IMR-90 (cell line): ENCODE measurements around the gene CHD6. TPM values are rescaled to one million over a fixed set of nuclear protein-coding genes. Genes with fewer than 3 reads are reported as not detected.
A peak's percentile ranks its signal among the peaks of the same experiment; 100 is the strongest.

Source experiments
- ATAC-seq: fragments of 200-7000 bp; cut with Tn5 transposase; 2 replicates; pipeline ENCODE4 v1.9.1; 2020; ENCODE audit warnings: low read depth, mild to moderate bottlenecking, moderate library complexity
- BruUV-seq: library from RNA; stranded (reverse); fragments of 400-500 nt; replicated peaks from 2 replicates; lab custom pipeline; 2021; lab: Mats Ljungman, UMichigan
- CTCF ChIA-PET: fragments of 300-600 bp; formaldehyde crosslinking; extraction: SDS; loops from one replicate; lab custom pipeline; 2021; ENCODE audit warnings: antibody characterized with exemption; lab: Yijun Ruan, JAX
- POLR2A ChIA-PET: fragments of 300-600 bp; sonication (Branson Sonifier 250); formaldehyde crosslinking; loops from one replicate; lab custom pipeline; 2022; ENCODE audit warnings: antibody characterized with exemption; ENCODE audit not compliant: unreplicated experiment; lab: Charles Lee
- DNase-seq: peaks from one replicate; pipeline ENCODE4 v3.0.0; 2013
- H2AFZ ChIP-seq: replicated peaks from 2 replicates; pipeline ENCODE3; 2013; ENCODE audit warnings: low read length, mild to moderate bottlenecking; ENCODE audit not compliant: poor library complexity
- H2AK5ac ChIP-seq: 2 replicates; pipeline ENCODE4 v1.6.1; 2013; ENCODE audit warnings: low read depth, low read length, inconsistent platforms
- H2AK9ac ChIP-seq: replicated peaks from 2 replicates; pipeline ENCODE3; 2013; ENCODE audit warnings: mild to moderate bottlenecking, low read depth, low read length, moderate library complexity; ENCODE audit not compliant: poor library complexity
- H2BK120ac ChIP-seq: 2 replicates; pipeline ENCODE4 v1.6.1; 2013; ENCODE audit warnings: low read depth, low read length, inconsistent platforms
- H2BK15ac ChIP-seq: 3 replicates; pipeline ENCODE4 v1.6.1; 2013; ENCODE audit warnings: low read depth, low read length, inconsistent platforms
- H2BK20ac ChIP-seq: 2 replicates; pipeline ENCODE4 v1.6.1; 2013; ENCODE audit warnings: low read depth, mild to moderate bottlenecking, inconsistent platforms, low read length, moderate library complexity
- H2BK5ac ChIP-seq: 2 replicates; pipeline ENCODE4 v1.6.1; 2013; ENCODE audit warnings: mild to moderate bottlenecking, low read depth, low read length, inconsistent platforms; ENCODE audit not compliant: poor library complexity, severe bottlenecking
- H3K14ac ChIP-seq: replicated peaks from 2 replicates; pipeline ENCODE4 v1.6.1; 2013; ENCODE audit warnings: low read depth, low read length, inconsistent platforms
- H3K18ac ChIP-seq: 2 replicates; pipeline ENCODE4 v1.6.1; 2013; ENCODE audit warnings: low read depth, low read length, control low read depth
- H3K23ac ChIP-seq: 2 replicates; pipeline ENCODE4 v1.6.1; 2013; ENCODE audit warnings: low read depth, low read length, inconsistent platforms
- H3K27ac ChIP-seq: 2 replicates; pipeline ENCODE4 v1.5.1; 2013; ENCODE audit warnings: mild to moderate bottlenecking, control low read depth, low read length; ENCODE audit not compliant: insufficient read depth
- H3K27me3 ChIP-seq: 2 replicates; pipeline ENCODE4 v1.6.1; 2013; ENCODE audit warnings: low read length; ENCODE audit not compliant: control insufficient read depth, insufficient read depth
- H3K36me3 ChIP-seq: 2 replicates; pipeline ENCODE4 v1.6.1; 2013; ENCODE audit warnings: low read length, mixed read lengths; ENCODE audit not compliant: control insufficient read depth, insufficient read depth
- H3K4ac ChIP-seq: 2 replicates; pipeline ENCODE4 v1.6.1; 2013; ENCODE audit warnings: low read depth, low read length, inconsistent platforms
- H3K4me1 ChIP-seq: 2 replicates; pipeline ENCODE4 v1.6.1; 2013; ENCODE audit warnings: low read length, mixed read lengths; ENCODE audit not compliant: control insufficient read depth, insufficient read depth
- H3K4me2 ChIP-seq: 2 replicates; pipeline ENCODE4 v1.6.1; 2013; ENCODE audit warnings: low read depth, mild to moderate bottlenecking, control low read depth, low read length, moderate library complexity
- H3K4me3 ChIP-seq: 2 replicates; pipeline ENCODE4 v1.5.1; 2013; ENCODE audit warnings: low read depth, mild to moderate bottlenecking, control low read depth, low read length, moderate library complexity; ENCODE audit not compliant: insufficient read depth
- H3K56ac ChIP-seq: 2 replicates; pipeline ENCODE4 v1.6.1; 2013; ENCODE audit warnings: low read length, inconsistent platforms; ENCODE audit not compliant: insufficient read depth; ENCODE audit errors: extremely low read depth
- H3K79me1 ChIP-seq, 2 experiments: 2 replicates each; pipeline ENCODE4 v1.6.1; 2013; ENCODE audit warnings: low read length in 2 of 2, inconsistent platforms in 1 of 2, low read depth in 1 of 2
- H3K9ac ChIP-seq: 2 replicates; pipeline ENCODE4 v1.6.1; 2013; ENCODE audit warnings: low read depth, low read length, control low read depth
- H3K9me1 ChIP-seq: 2 replicates; pipeline ENCODE4 v1.6.1; 2013; ENCODE audit warnings: low read length, inconsistent platforms; ENCODE audit not compliant: insufficient read depth
- H3K9me3 ChIP-seq: 2 replicates; pipeline ENCODE4 v1.6.1; 2013; ENCODE audit warnings: low read length; ENCODE audit not compliant: control insufficient read depth, insufficient read depth
- H4K20me1 ChIP-seq: 2 replicates; pipeline ENCODE4 v1.6.1; 2013; ENCODE audit warnings: low read length, inconsistent platforms; ENCODE audit not compliant: insufficient read depth
- H4K5ac ChIP-seq: 2 replicates; pipeline ENCODE4 v1.6.1; 2013; ENCODE audit warnings: mild to moderate bottlenecking, low read depth, low read length, control low read depth
- H4K8ac ChIP-seq, 2 experiments: 2 replicates each; pipeline ENCODE4 v1.6.1; 2013; ENCODE audit warnings: low read depth in 2 of 2, low read length in 2 of 2, control low read depth in 1 of 2, inconsistent platforms in 1 of 2
- H4K91ac ChIP-seq: 2 replicates; pipeline ENCODE4 v1.6.1; 2013; ENCODE audit warnings: low read depth, low read length, inconsistent platforms; ENCODE audit not compliant: insufficient read depth
- CTCF ChIP-seq: conservative IDR thresholded peaks from 2 replicates; pipeline ENCODE4 v1.5.1; 2012; ENCODE audit warnings: mild to moderate bottlenecking, low read depth, low read length, improper control_type of control experiment
- WGBS, 2 experiments: methylation state at CpG; one replicate each; pipeline versions ENCODE4 v1.1.5 to v1.1.7; 2013; ENCODE audit warnings: missing lambda C conversion rate in 2 of 2; ENCODE audit not compliant: insufficient read length in 1 of 2; ENCODE audit errors: extremely low coverage in 2 of 2; 5-methylcytosine and 5-hydroxymethylcytosine counted together
- dilution Hi-C: fragments of 300-500 bp; cut with HindIII; formaldehyde crosslinking; loops from one replicate; pipeline ENCODE4 v1.14.3; 2018; ENCODE audit warnings: low sequenced_read_pairs; ENCODE audit not compliant: unreplicated experiment
- in situ Hi-C: fragments of 300-500 bp; cut with MboI; formaldehyde crosslinking; loops from 3 replicates; pipeline ENCODE4 v1.14.3; 2019; ENCODE audit warnings: low sequenced_read_pairs, inconsistent platforms, mixed read lengths
- intact Hi-C: fragments of 100-400 bp; cut with micrococcal nuclease; formaldehyde crosslinking; loops from 2 replicates; pipeline ENCODE4 v1.10.0; 2022
- polyA plus RNA-seq, 3 experiments: library from polyadenylated mRNA; depleted of rRNA; stranded (reverse); fragments of >200 nt; gene quantifications; 2 replicates each; pipeline ENCODE4 v1.2.3, GENCODE V29; 2012; ENCODE audit warnings: low replicate concordance in 1 of 3
- total RNA-seq: library from RNA; depleted of rRNA; stranded (reverse); fragments of >200 nt; gene quantifications from 2 replicates; pipeline ENCODE4 v1.2.3, GENCODE V29; 2012

CHD6 gene
- total and polyA plus RNA-seq, 2 of the 4 experiments (the other 2 are of a cell fraction): 8.8 to 26.7 TPM

- Histone ChIP-seq H2BK120ac (no peak overlapping the region), H3K27ac (no peak overlapping the region), H4K5ac (no peak overlapping the region), H2AFZ (peak overlapping the region; percentile 23), H3K18ac (no peak overlapping the region), H3K9ac (no peak overlapping the region), H3K14ac (no peak overlapping the region), H4K20me1 (peaks cover 4% of the 10 kb centered on the region; the same call in 1 of the 2 replicates), H2AK5ac (no peak overlapping the region), H2AK9ac (no peak overlapping the region), H3K9me1 (no peaks in the 10 kb centered on the region), H3K23ac (no peak overlapping the region), H3K4me1 (no peaks in the 10 kb centered on the region), H3K36me3 (no peaks in the 10 kb centered on the region), H4K8ac (no peak overlapping the region), H2BK15ac (no peak overlapping the region), H3K9me3 (no peaks in the 10 kb centered on the region), H3K4me2 (no peak overlapping the region), H4K91ac (no peak overlapping the region), H2BK5ac (no peak overlapping the region), H3K27me3 (peaks cover 25% of the 10 kb centered on the region), H3K56ac (no peak overlapping the region), H3K4ac (no peak overlapping the region), H3K4me3 (no peak overlapping the region), H2BK20ac (no peak overlapping the region), H3K79me1 (no peaks in the 10 kb centered on the region)
- dilution Hi-C loops: no loop called here
- ATAC-seq: no peak
- no peak for TF ChIP-seq CTCF
- BruUV-seq: no TSS peak
- no peak for DNase-seq
- ChIA-PET CTCF (interaction anchor here (0.6 kb wide), 1 partner anchor 16 kb away, joined by 3 read pairs; no protein-coding TSS in a partner anchor), POLR2A (no interaction called here)
- intact Hi-C loops: no loop called here
- in situ Hi-C loops: no loop called here
- 92% methylated on average over 18 of the region's 22 CpGs; no CpG with 5 or more reads in 1 of the 2 experiments for whole genome bisulfite sequencing, 2 experiments
Measured at GRCh38 chr20:41360831-41361756, 257.1 kb downstream of the CHD6 start.
